Measurements from ENCODE around the gene PCIF1. TPM values are rescaled to one million over a fixed set of nuclear protein-coding genes. Genes with fewer than 3 reads are reported as not detected.

PCIF1 gene
- total RNA-seq, 2 experiments from 2014 or later, result 27.8 to 29.5 TPM

GRCh38 chr20:45948742-45949541 lies 14.5 kb downstream of the PCIF1 start:
- CTCF ChIA-PET, result interaction anchor here (1.0 to 6.6 kb wide), 4 partner anchors 10 to 38 kb away, joined by 3 to 40 read pairs (median 4); no protein-coding TSS in a partner anchor
- POLR2A ChIA-PET, result interaction anchor here (0.8 to 12.9 kb wide), 12 partner anchors 9 to 150 kb away, joined by 3 to 119 read pairs (median 6); partner anchors contain the start of genes PCIF1, UBE2C and ZNF335

GRCh38 chr20:45949542-45950329 lies 15.3 kb downstream of the PCIF1 start:
- Mint-ChIP-seq H3K27me3 (no peaks in the 10 kb centered on the region), H3K4me3 (no peak overlapping the region), H3K27ac (no peak overlapping the region), H3K4me1 (ENCODE audit: low read depth) (peaks cover 9% of the 10 kb centered on the region), H3K9me3 (no peaks in the 10 kb centered on the region), H3K36me3 (ENCODE audit: low read depth) (peaks cover 35% of the 10 kb centered on the region)
- TF ChIP-seq CTCF (IDR thresholded peaks at IDR 0.05), result no peak
- ChIA-PET CTCF (interaction anchor here (1.0 to 6.6 kb wide), 3 partner anchors 13 to 37 kb away, joined by 3 to 40 read pairs (median 4); no protein-coding TSS in a partner anchor), POLR2A (interaction anchor here (0.8 to 12.9 kb wide), 11 partner anchors 8 to 150 kb away, joined by 3 to 119 read pairs (median 6); partner anchors contain the start of genes PCIF1, UBE2C and ZNF335)
- DNase-seq, result no peak
- no peak for ATAC-seq
- intact Hi-C loops (cut with micrococcal nuclease), result no loop called here

More at GRCh38 chr20:45948742-45949541, 14.5 kb downstream of the PCIF1 start:
- no peak for TF ChIP-seq CTCF (IDR thresholded peaks at IDR 0.05)
- Mint-ChIP-seq H3K27me3 (no peaks in the 10 kb centered on the region), H3K27ac (peak overlapping the region; percentile 21), H3K4me1 (ENCODE audit: low read depth) (peaks cover 14% of the 10 kb centered on the region), H3K9me3 (no peaks in the 10 kb centered on the region), H3K4me3 (no peak overlapping the region), H3K36me3 (ENCODE audit: low read depth) (peaks cover 40% of the 10 kb centered on the region)
- ATAC-seq, result no peak
- intact Hi-C loops (cut with micrococcal nuclease), result no loop called here
- no peak for DNase-seq

DNA sequence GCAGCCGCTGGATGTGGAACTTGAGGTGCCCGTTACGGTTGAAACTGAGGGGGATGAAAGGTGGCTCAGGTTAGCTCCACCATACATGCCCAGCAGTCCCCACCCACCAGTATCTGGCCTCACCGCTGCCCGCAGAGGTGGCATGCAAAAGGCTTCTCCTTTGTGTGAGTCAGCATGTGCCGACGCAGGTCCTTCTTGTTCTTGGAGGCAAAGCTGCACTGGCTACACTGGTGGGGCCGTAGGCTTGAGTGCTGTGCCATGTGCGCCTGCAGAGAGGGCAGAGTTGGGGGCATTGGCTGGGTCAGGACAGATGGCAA lies 15.8 kb downstream of the PCIF1 start:
- ATAC-seq (no peak), DNase-seq (no peak)
- intact Hi-C loops (cut with micrococcal nuclease), result no loop called here
- TF ChIP-seq CTCF (IDR thresholded peaks at IDR 0.05), result no peak
- H3K27me3 Mint-ChIP-seq, result no peaks in the 10 kb centered on the region
- no peak overlapping the region for H3K27ac Mint-ChIP-seq
- H3K4me1 Mint-ChIP-seq (ENCODE audit: low read depth), result peaks cover 9% of the 10 kb centered on the region
- no peaks in the 10 kb centered on the region for H3K9me3 Mint-ChIP-seq
- H3K36me3 Mint-ChIP-seq (ENCODE audit: low read depth), result peaks cover 30% of the 10 kb centered on the region
- no peak overlapping the region for H3K4me3 Mint-ChIP-seq
- ChIA-PET POLR2A (interaction anchor here (1.0 to 12.9 kb wide), 7 partner anchors 8 to 151 kb away, joined by 3 to 119 read pairs (median 12); partner anchors contain the start of genes PCIF1 and UBE2C), CTCF (interaction anchor here (1.0 to 6.6 kb wide), 2 partner anchors 13 to 19 kb away, joined by 3 to 40 read pairs; no protein-coding TSS in a partner anchor)

GRCh38 chr20:45951925-45952834 lies 17.7 kb downstream of the PCIF1 start:
- ATAC-seq, result no peak
- CTCF ChIA-PET, result interaction anchor here (0.8 to 6.6 kb wide), 4 partner anchors 9 to 18 kb away, joined by 3 to 40 read pairs (median 10); no protein-coding TSS in a partner anchor
- Mint-ChIP-seq H3K36me3 (ENCODE audit: low read depth) (peaks cover 29% of the 10 kb centered on the region), H3K4me1 (ENCODE audit: low read depth) (peaks cover 6% of the 10 kb centered on the region), H3K9me3 (no peaks in the 10 kb centered on the region), H3K27ac (peak overlapping the region; percentile 67), H3K27me3 (no peaks in the 10 kb centered on the region), H3K4me3 (no peak overlapping the region)
- POLR2A ChIA-PET, result interaction anchor here (1.1 to 12.9 kb wide), 7 partner anchors 9 to 47 kb away, joined by 3 to 119 read pairs (median 11); partner anchors contain the start of gene PCIF1
- no peak for TF ChIP-seq CTCF (IDR thresholded peaks at IDR 0.05)
- intact Hi-C loops (cut with micrococcal nuclease), result no loop called here
- DNase-seq, result no peak

Measured in activated CD8-positive, alpha-beta T cell treated with anti-CD3 and anti-CD28 coated beads for 36 hours (primary cell).